ENCODE data around the gene GALNT9.

- TF ChIP-seq CTCF (IDR thresholded peaks at IDR 0.05) = no peak
- no peak for TF ChIP-seq EZH2phosphoT487 (IDR thresholded peaks at IDR 0.05)
- no peak for TF ChIP-seq EZH2 (IDR thresholded peaks at IDR 0.05)
Measured at GRCh38 chr12:132251741-132252490, 77.5 kb downstream of the GALNT9 start.
